Upper lobe of right lung (tissue), 1 donor: ENCODE measurements around the gene DGKH. TPM values are rescaled to one million over a fixed set of nuclear protein-coding genes. Genes with fewer than 3 reads are reported as not detected.

ENCODE experiments used
- ATAC-seq: fragments of 200-7000 bp; cut with Tn5 transposase; one replicate; pipeline ENCODE4 v1.9.1; 2020; ENCODE audit warnings: mild to moderate bottlenecking, moderate library complexity
- DNase-seq: peaks from one replicate; pipeline ENCODE4 v3.0.0-alpha.2; 2020
- H3K27ac ChIP-seq: fragments of 200-600 bp; one replicate; pipeline ENCODE4 v1.8.0; 2022
- H3K27me3 ChIP-seq: fragments of 200-600 bp; one replicate; pipeline ENCODE4 v1.8.0; 2022; ENCODE audit warnings: mild to moderate bottlenecking
- H3K36me3 ChIP-seq: fragments of 200-600 bp; one replicate; pipeline ENCODE4 v1.8.0; 2022
- H3K4me1 ChIP-seq: fragments of 200-600 bp; one replicate; pipeline ENCODE4 v1.8.0; 2022
- H3K4me3 ChIP-seq: fragments of 200-600 bp; one replicate; pipeline ENCODE4 v1.8.0; 2022; ENCODE audit warnings: mild to moderate bottlenecking
- H3K9me3 ChIP-seq: fragments of 200-600 bp; one replicate; pipeline ENCODE4 v1.8.0; 2022
- intact Hi-C: fragments of 100-400 bp; cut with DNase I; formaldehyde crosslinking; loops from one replicate; pipeline ENCODE4 v1.11.0; 2022
- total RNA-seq: library from RNA; stranded (reverse); fragmentation: NEBNext Ultra II Directional; extraction: Animal tissue kit (Norgen Biotek cat#: 25700); gene quantifications from one replicate; pipeline ENCODE4 v1.2.1, GENCODE V29; 2021
- TF ChIP-seq, protein P1 (sequence below): fragments of 200-600 bp; IDR thresholded peaks from one replicate; pipeline ENCODE4 v1.8.0; 2022; ENCODE audit warnings: antibody characterized with exemption
- donor health status: DM: no; HTN: yes; CAD: no; lungs with severe emphysema.

Gene DGKH
- total RNA-seq, 1 donor from 2014 or later: 21.3 TPM

- ATAC-seq (peak; percentile 88), DNase-seq (no peak)
- no peaks in the 10 kb centered on the region for H3K27me3 ChIP-seq
- no peaks in the 10 kb centered on the region for H3K36me3 ChIP-seq
- peaks cover 4% of the 10 kb centered on the region for H3K4me1 ChIP-seq
- no peak overlapping the region for H3K4me3 ChIP-seq
- no peak overlapping the region for H3K27ac ChIP-seq
- TF ChIP-seq, protein P1, sequence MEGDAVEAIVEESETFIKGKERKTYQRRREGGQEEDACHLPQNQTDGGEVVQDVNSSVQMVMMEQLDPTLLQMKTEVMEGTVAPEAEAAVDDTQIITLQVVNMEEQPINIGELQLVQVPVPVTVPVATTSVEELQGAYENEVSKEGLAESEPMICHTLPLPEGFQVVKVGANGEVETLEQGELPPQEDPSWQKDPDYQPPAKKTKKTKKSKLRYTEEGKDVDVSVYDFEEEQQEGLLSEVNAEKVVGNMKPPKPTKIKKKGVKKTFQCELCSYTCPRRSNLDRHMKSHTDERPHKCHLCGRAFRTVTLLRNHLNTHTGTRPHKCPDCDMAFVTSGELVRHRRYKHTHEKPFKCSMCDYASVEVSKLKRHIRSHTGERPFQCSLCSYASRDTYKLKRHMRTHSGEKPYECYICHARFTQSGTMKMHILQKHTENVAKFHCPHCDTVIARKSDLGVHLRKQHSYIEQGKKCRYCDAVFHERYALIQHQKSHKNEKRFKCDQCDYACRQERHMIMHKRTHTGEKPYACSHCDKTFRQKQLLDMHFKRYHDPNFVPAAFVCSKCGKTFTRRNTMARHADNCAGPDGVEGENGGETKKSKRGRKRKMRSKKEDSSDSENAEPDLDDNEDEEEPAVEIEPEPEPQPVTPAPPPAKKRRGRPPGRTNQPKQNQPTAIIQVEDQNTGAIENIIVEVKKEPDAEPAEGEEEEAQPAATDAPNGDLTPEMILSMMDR: peak; percentile 87
- intact Hi-C loops: no loop called here
- no peaks in the 10 kb centered on the region for H3K9me3 ChIP-seq
Measured at GRCh38 chr13:42110410-42111155, 62.1 kb downstream of the DGKH start.

DNA sequence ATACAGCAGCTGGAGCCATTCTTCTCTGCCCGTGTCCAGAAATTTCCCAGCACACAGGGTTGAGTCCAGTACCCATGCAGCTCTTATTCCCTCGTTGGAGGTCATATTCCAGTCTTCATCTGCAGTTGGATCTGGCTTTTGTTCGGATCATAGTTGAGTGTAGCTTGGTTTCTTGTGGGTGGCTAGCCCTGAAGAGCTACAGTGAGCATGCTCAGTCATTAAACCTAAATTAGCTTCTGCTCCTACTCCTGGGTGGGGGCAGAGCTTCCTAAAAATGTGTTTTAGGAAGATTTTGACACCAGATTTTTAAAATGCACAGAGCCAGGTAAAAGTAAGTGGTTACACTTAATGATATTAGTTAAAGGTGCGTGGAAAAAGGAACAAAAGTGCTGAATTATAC lies 64.4 kb downstream of the DGKH start:
- no peak overlapping the region for H3K27ac ChIP-seq
- no peaks in the 10 kb centered on the region for H3K27me3 ChIP-seq
- intact Hi-C loops: no loop called here
- H3K9me3 ChIP-seq: no peaks in the 10 kb centered on the region
- H3K36me3 ChIP-seq: no peaks in the 10 kb centered on the region
- TF ChIP-seq, protein P1: no peak
- DNase-seq (no peak), ATAC-seq (no peak)
- H3K4me3 ChIP-seq: no peak overlapping the region
- H3K4me1 ChIP-seq: no peaks in the 10 kb centered on the region

GRCh38 chr13:42113478-42113877 lies 65.0 kb downstream of the DGKH start:
- DNase-seq (no peak), ATAC-seq (no peak)
- TF ChIP-seq, protein P1: no peak
- Histone ChIP-seq H3K36me3 (no peaks in the 10 kb centered on the region), H3K9me3 (no peaks in the 10 kb centered on the region), H3K27me3 (no peaks in the 10 kb centered on the region), H3K4me3 (no peak overlapping the region), H3K4me1 (no peaks in the 10 kb centered on the region), H3K27ac (no peak overlapping the region)
- intact Hi-C loops: no loop called here

DNA sequence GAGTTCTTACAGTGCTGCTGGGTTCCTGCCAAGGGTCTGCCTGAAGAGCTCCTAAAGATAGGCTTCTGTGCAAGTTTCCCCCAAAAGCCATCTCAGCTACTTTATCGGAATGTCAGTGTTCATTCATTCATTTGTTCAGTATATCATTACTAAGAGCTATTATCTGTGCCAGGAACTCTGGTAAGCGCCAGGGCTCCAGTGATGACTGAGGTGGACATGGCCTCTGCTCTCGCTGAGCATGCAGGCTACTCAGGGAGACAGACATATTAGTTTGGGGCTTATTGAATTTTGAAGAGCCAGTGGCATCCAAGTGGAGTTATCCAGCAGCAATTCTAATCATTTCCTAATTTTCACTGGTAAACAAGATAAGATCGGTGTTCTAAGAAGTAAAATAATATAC lies 65.8 kb downstream of the DGKH start:
- no peak for ATAC-seq
- Histone ChIP-seq H3K27ac (no peak overlapping the region), H3K9me3 (no peaks in the 10 kb centered on the region), H3K4me1 (no peaks in the 10 kb centered on the region), H3K36me3 (no peaks in the 10 kb centered on the region), H3K27me3 (no peaks in the 10 kb centered on the region), H3K4me3 (no peak overlapping the region)
- intact Hi-C loops: no loop called here
- no peak for DNase-seq
- TF ChIP-seq, protein P1: no peak

- Histone ChIP-seq H3K4me3 (no peak overlapping the region), H3K9me3 (no peaks in the 10 kb centered on the region), H3K27me3 (no peaks in the 10 kb centered on the region), H3K27ac (no peak overlapping the region), H3K36me3 (no peaks in the 10 kb centered on the region), H3K4me1 (no peaks in the 10 kb centered on the region)
- ATAC-seq (no peak), DNase-seq (no peak)
- intact Hi-C loops: no loop called here
- TF ChIP-seq, protein P1: no peak
Measured at GRCh38 chr13:42114912-42115311, 66.5 kb downstream of the DGKH start.

- ATAC-seq: no peak
Measured at GRCh38 chr13:42116225-42116624, 67.8 kb downstream of the DGKH start.

More at GRCh38 chr13:42116225-42116624, 67.8 kb downstream of the DGKH start:
- Histone ChIP-seq H3K9me3 (no peaks in the 10 kb centered on the region), H3K27ac (no peak overlapping the region), H3K4me1 (no peaks in the 10 kb centered on the region), H3K4me3 (no peak overlapping the region), H3K36me3 (no peaks in the 10 kb centered on the region), H3K27me3 (no peaks in the 10 kb centered on the region)
- no peak for DNase-seq
- TF ChIP-seq, protein P1: no peak
- intact Hi-C loops: no loop called here
